Dedifferentiated amniotic fluid mesenchymal stem cell (primary cell): ENCODE data around the gene ABL2.
A peak's percentile ranks its signal among the peaks of the same experiment; 100 is the strongest.
"Not testable (repeated sequence)": the region's sequence is repeated elsewhere in the genome, so short reads cannot be mapped to it uniquely, and the experiment has no call there.

Source experiments
- DNase-seq: peaks from one replicate; pipeline ENCODE4 v3.0.0-alpha.2; 2016; ENCODE audit errors: extremely low spot score

ABL2 gene

DNA sequence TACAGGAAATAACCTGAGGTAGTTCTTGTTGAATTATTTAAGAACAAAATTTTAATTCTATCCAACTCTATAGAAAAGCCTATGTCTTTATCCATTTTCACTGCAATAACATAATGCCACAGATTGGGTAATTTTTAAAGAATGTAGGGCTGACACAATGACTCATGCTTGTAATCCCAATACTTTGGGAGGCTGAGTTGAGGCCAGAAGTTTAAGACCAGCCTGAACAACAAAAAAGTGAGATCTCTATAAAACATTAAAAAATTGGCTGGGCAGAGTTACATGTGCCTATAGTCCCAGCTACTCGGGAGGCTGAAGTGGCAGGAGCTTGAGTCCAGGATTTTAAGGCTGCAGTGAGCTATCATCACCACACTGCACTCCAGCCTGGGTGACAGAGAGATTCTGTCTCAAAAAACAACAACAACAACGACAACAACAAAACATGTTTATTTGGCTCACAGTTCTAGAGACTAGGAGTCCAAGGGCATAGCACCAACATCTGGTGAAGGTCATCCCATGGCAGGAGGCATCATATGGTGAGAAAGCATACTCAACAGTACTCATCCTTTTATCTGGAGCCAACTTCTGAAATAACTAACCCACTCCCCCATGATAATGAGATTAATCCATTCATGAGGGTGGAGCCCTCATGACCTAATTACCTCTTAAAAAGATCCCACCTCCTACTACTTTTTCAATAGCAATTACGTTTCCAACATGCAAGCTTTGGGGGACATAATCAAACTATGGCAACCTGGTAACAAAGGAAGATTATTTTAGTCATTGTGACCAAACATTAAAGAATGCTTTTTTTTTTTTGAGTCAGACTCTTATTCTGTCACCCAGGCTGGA lies 59.6 kb downstream of the ABL2 start:
- peak; percentile 76 for DNase-seq

DNA sequence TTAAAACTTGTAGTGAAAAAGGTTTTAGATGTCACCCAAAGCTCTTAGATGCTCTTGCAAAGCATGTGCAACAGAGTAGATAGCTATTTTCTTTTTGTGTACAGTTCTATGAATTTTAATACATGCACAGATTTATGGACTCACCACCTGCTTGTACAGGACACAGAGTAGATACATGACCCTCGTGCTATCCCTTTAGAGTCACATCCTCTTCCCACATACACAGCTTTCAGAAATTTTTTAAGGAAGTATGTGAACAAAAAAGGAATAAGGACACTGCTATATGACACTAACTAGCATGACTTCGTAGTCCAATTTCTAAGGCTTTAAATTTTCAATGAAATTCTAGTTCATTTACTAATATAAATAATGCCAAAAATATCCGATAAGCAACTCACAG lies 60.9 kb downstream of the ABL2 start:
- no peak for DNase-seq

DNA sequence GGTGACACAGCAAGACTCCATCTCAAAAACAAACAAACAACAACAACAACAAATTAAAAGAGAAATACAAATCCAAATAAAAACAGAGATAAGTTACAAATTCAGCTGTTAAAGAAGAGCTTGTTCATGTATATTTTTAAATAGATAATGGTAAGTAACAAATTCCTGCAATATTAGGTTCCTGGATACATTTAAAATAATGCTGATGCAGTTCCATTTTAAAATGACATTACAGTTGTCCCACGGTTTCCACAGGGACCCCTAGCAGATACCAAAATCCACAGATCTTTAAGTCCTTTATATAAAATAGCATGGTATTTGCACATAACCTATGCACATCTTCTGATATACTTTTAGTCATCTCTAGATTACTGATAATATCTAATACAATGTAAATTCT lies 61.5 kb downstream of the ABL2 start:
- DNase-seq: no peak

DNA sequence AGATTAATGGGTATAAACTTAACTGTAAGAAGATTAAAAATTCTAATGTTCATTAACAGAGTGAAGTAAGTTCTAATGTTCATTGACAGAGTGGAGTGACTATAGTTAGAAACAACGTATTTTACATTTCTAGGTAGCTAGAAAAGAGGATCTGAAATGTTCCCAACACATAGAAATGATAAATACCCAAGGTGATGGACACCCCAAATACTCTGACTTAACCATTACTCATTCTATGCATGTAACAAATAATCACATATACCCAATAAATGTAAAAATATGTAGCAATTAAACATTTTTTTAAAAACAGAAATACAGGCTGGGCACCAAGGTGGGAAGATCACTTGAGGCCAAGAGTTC lies 62.1 kb downstream of the ABL2 start:
- no peak for DNase-seq

DNA sequence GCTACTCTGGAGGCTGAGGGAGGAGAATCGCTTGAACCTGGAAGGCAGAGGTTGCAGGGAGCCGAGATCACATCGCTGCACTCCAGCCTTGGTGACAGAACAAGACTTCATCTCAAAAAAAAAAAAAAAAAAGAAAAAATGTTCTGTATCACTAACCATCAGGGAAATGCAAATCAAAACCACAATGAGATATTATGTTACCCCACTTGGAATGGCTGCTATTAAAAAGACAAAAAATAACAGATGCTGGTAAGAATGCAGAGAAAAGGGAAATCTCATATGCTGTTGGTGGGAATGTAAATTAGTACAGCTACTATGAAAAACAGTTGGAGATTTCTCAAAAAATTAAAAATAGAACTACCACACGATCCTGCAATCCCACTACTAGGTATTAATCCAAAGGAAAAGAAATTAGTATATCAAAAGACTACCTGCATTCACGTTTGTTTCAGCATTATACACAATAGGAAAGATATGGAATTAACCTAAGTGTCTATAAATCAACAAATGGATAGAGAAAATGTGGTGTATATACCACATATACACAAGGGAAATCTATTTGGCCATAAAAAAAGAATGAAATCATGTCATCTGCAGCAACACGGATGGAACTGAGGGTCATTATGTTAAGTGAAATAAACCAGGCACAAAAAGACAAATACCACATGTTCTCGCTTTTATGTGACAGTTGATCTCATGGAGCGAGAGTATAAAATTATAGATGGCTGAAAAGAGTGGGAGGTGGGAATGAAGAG lies 62.6 kb downstream of the ABL2 start:
- DNase-seq: peak; percentile 70

DNA sequence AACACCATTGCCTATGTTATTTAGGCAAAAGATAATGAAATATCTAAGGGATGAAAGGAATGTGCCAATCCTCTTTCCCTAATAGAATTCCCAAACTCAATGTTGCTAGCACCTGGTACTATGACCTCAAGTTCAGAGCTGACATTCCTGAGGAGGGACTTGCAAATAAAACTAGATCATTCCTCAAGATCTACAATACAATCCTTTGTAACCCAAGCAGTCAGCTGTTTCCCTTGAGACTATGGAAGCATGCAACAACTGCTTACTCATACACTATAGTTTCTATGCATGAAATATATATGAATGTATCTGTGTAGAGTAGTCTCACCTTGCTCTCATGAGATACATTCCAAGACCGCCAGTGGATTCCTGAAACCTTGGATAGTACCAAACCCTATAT lies 65.0 kb downstream of the ABL2 start:
- DNase-seq: peak; percentile 55

DNA sequence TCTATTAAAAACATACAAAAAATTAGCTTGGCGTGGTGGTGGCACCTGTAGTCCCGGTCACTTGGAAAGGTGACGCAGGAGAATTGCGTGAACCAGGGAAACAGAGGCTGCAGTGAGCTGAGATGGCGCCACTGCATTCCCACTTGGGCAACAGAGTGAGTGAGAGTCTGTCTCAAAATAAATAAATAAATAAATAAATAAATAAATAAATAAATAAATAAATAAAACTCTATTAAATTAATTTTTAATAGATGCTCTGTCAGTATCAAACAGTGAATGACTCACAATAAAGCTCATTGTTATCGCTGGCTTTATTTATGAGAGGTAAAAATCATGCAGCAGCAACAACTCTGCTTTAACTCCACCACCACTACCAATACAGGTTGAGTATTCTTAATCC lies 72.8 kb downstream of the ABL2 start:
- DNase-seq: no peak

DNA sequence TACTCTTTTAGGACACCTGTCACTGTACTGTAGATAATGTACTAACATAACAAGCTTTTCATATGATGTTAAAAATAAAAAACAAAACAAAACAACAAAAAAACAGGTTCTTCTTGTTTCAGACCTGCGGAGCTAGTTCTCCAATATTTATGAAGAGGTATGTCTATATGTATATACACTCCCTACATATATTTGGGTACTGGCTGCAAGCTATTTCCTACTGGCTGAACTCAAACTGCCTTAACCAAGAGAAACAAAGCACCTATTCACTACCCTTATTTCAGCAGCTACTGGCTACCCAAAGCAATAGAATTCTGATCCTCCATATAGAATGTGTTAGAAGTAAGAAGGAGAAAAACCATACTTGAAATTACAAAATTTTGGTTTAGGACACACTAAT lies 73.5 kb downstream of the ABL2 start:
- no peak for DNase-seq

DNA sequence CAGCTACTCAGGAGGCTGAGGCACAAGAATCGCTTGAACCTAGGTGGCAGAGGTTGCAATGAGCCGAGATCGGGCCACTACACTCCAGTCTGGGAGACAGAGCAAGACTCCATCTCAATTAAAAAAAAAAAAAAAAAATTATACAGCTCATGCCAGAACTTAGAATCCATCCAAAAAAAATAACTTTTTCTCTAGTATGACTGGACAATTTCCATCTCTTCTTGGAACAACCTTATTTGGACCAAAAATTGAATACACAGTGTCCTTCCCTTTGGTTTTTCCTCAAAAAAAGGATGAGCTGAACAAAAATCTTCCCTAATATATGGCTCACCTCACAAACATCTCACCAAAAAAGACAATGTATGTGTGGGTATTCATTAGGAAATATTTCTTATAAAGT lies 73.9 kb downstream of the ABL2 start:
- no peak for DNase-seq

DNA sequence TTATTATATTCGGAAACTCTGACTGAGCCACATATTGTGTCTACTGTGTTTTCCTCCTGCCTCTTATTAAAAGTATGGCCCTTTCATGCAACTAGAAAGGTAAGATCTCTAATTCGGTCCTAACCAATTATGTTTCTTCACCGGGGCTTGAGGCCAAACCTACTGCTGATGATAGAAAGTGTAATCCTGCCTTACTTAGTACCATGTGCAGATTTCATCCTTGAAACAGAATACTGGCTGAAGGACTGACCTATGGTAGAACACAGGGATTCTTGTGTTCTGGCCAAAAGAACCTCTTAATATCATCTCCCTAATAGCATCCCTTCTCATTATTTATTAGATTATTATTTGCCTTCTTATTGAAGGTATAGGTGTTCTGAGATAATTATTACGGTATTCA lies 75.0 kb downstream of the ABL2 start:
- DNase-seq: no peak

DNA sequence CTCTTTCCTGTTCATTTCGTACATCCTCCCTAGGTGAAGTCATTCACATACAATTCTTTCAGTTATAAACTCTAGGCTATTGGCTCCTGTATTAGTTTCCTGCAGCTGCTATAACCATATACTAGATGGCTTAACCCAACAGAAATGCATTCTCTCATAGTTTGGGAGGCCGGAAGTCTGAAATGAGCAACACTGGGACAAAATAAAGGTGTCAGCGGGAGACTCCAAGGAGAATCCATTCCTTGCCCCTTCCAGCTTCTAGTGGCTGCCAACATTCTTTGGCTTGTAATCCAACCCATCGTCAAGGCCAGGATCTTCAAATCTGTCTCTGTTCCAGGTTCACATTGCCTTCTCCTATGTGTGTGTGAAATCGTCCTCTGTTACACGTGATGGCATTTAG lies 76.3 kb downstream of the ABL2 start:
- no peak for DNase-seq

DNA sequence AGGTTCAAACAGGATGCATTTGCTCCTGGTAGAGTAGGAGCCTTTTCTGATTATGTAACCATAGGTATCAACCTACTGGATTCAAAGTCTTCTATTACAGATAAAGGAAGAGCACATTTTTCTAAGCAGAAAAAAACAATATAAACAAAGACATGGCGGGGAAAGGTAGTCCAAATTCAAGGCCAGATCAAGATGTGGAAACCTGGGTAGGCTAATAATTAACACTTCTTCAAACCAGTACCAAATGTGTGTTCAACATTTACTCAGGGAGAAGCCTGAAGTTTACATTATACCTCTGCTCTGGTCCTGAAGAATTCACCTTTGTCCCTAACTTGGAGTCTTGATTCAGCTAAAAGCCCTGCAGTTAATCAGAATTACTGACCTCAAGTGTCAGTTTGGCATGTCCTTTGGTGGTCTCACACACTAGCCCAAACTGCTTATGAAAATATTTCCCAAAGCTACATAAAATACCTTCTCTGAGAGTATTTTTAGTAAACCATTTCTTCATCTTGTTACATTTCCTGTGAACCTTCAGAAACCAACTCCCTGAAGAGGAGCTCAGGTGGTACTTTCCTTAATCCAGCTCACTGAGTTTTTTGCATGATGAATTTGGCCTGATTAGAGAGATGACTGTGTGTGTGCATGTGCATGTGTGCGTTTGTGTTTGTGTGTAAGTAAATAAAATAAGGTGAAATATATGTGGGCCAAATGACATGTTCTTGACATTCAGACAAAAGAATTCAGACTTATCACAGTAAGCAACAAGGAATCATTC lies 77.4 kb downstream of the ABL2 start:
- DNase-seq: no peak

DNA sequence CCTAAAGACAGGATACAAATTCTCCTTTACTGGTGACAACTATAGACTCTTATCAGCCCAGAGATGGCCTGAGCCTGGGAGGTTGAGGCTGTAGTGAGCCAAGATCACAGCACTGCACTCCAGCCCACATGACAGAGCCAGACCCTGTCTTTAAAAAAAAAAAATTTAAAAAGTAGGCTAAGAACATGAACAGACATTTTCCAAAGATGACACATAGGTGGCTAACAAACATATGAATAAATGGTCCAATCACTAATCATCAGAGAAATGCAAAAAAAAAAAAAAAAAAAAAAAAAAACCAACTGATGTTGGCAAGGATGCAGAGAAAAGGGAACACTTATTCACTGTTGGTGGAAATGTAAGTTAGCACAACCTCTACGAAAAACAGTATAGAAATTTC lies 82.6 kb downstream of the ABL2 start:
- DNase-seq: no peak

DNA sequence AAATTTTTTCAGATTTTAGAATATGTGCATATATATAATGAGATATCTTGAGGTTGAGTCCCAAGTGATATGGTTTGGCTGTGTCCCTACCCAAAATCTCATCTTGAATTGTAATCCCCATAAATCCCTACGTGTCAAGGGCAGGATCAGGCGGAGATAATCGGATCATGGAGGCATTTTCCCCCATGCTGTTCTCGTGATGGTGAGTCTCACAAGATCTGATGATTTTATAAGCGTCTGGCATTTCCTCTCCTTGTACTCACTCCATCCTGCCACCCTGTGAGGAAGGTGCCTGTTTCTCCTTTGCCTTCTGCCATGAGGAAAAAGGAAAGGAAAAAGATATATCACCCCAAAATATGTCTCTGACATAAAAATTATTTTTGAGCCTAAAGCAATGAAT lies 83.0 kb downstream of the ABL2 start:
- no peak for DNase-seq

DNA sequence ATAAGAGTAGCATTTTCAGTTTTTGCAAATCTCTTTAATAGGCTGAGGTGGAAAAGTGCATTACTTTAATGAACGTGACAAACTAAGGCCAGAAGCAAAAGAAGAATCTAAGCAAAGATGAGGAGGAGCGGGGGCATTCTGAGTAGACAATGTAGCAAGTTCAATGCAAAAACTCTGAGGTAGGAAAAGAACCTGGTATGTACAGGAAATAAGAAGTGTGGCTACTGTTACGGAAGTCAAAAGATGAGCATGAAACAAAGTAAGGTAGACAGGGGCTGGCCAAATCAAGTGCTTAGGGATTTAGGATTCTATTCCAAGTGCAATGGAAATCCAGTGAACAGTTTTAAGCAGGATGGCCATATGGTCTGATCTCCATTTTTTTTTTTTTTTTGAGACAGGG lies 84.0 kb downstream of the ABL2 start:
- no peak for DNase-seq

DNA sequence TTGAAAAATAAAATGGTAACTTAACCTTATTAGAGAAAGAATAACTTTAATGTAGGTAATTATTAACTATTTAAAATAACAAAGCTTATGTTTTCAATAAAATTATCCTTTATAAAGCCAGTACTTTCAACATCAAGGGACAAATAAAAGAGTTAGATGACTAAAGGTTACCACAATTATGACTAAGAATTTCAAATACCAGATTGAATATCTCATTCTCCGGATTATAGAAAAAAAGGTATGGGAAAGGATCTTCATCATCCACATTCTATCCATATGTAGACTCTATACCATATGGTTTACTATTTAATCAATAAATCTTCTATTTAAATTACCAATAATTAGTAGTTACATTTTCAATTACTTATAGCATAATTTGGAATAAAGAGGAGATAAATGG lies 84.9 kb downstream of the ABL2 start:
- DNase-seq: no peak

DNA sequence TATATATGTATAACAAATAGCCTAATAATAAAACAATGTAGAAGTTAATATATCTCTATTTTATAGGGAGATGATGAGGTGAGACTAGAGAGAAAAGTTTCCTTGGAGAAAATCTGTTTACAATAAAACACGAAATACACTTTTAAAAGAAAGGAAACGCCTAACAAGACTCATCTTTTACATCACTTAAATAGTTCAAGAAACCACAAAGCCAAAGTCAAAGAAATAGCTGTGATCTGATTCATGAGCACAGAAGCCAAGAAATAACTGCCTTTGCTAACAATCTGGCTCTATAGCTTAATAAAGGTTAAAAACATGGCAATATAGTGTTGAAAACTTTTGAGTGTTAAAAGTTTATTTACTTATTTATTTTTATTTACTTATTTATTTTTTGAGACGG lies 86.2 kb downstream of the ABL2 start:
- peak; percentile 96 for DNase-seq

DNA sequence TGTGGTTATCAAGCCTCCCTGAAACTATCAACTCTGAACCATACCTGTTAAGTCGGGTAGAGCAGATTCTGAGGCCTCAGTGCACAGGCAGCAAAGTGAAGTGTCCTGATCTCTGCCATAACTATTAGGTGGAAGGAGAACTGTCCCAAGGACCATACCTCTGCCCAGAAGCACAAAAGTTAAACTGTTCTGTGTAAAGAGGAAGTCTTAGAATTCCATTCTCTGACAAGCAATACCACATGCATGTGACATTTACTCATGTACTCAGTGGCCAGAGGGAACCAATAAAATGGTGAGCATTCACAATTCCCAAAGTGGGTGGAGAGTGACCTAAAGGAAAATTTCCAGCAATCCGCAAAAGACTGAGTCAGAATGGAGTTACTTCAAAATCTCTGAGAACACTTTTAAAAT lies 86.6 kb downstream of the ABL2 start:
- DNase-seq: peak; percentile 97

DNA sequence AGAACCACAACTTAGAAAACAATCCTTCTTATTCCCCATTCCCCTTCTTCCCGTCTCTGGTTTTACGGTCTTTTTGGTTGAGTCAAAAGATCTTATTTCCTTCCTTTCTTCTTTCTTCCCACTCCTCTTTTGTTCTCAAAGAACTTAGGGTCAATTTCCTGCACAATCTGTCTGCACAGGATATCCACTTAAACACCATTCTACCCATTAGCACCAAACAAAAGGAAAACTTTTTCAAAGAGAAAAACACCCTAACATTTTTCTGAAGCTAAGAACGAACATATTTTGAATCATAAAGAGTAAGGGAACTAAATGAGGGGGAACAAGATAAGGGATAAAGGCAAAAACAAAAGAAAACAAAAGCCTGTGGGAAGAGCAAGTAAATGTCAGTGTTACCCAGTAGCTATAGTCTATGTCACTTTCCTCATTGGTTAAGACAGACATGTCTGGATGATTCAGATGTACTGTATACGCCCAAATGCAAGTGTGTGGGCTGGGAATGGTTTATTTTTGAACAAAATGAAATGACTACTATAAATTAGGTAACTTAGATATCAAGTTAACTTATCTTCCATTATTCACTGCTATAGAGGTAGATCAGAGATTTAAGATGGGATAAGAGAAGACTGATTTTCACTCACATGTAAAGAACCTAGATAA lies 87.8 kb downstream of the ABL2 start:
- DNase-seq: peak; percentile 65

DNA sequence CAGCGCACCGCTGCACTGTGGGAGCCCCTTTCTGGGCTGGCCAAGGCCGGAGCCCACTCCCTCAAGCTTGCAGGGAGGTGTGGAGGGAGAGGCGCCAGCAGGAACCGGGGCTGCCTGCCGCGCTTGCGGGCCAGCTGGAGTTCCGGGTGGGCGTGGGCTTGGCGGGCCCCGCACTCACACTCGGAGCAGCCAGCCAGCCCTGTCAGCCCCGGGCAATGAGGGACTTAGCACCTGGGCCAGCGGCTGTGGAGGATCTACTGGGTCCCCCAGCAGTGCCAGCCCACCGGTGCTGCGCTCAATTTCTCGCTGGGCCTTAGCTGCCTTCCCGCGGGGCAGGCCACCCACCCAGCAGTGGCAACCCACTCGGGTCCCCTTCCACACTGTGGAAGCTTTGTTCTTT lies 90.7 kb downstream of the ABL2 start:
- DNase-seq: not testable (repeated sequence)

DNA sequence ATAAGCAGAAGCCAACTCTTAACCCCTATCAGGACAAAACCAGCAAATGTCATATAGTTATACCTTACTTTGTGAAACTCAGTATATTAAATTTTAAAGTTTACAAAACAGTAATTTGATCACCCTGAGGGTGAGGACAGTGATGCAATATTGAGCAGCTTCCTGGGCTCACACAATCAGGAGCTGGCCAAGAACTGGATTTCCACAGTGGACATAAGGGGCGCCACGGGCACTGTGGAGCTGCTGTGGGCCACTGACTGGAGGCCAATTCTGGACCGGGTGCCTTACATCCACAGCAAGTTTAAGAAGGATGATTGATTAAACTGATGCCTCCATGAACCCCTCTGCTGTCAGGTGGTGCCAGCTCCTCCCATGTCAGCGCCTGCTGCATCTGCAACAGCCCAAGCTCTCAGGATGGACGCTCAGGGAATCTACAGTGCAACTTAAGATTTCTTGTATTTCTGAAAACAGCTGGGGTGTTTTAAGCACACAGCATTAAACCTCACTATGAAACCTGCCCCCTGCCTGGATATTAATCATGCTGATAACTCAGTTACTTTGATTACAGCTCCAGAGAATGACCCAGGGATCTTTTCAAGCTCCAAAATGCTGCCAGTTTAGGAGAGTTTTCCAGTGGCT lies 91.7 kb downstream of the ABL2 start:
- no peak for DNase-seq

DNA sequence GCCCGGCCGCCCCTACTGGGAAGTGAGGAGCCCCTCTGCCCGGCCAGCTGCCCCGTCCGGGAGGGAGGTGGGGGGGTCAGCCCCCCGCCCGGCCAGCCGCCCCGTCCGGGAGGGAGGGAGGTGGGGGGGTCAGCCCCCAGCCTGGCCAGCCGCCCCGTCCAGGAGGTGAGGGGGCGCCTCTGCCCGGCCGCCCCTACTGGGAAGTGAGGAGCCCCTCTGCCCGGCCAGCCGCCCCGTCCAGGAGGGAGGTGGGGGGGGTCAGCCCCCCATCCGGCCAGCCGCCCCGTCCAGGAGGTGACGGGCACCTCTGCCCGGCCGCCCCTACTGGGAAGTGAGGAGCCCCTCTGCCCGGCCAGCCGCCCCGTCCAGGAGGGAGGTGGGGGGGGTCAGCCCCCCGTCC lies 93.8 kb downstream of the ABL2 start:
- DNase-seq: not testable (repeated sequence)
